ENCODE data around the gene PPIP5K2. TPM values are rescaled to one million over a fixed set of nuclear protein-coding genes. Genes with fewer than 3 reads are reported as not detected.

PPIP5K2 gene
- total RNA-seq, 1 donor from 2014 or later = 49.4 TPM

DNA sequence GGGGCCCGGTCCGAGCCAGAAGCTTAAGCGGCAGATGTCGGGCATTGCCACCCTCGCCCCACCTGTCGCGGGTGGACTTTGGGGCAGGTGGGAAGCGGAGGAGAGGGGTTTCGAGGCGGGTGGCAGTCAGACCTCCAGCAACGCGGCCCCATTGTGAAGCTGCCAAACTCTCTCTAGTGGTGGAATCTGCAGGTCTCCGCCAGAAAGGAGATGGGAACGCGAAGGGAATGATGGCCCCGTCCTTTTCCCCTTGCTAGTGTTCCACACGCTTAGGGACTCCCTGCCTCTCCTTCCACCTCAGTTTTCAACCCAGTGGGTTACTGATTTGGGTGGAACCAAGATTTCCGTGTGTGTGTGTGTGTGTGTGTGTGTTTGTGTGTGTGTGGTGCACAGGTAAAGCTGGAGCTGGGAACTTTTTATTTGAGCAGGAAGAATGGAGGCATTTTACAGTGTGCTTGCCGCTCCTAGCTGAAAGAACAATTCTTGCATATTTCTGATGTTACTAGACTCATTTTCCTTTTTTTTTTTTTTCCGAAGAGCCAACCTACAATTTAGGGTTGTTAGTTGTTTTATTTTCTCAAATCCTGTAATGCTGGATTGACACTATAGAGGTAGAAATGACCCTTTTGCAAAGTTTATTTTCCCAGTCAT is 139.7 kb downstream of the PPIP5K2 start:
- intact Hi-C loops (cut with DNase I) = loop anchor here (2.0 to 10.0 kb wide), 2 partner anchors 215 to 305 kb away; partner anchors contain the start of gene NUDT12
- ATAC-seq (no peak), DNase-seq (ENCODE audit: missing footprints) (no peak)

- intact Hi-C loops (cut with DNase I) = no loop called here
- ATAC-seq (no peak), DNase-seq (ENCODE audit: missing footprints) (no peak)
These were observed 140.8 kb downstream of the PPIP5K2 start for GRCh38 chr5:103260951-103261350.

Other genes starting within 250 kb of the PPIP5K2 start
- gene GIN1, start 163 bp upstream of the PPIP5K2 start, total RNA-seq = 17.1 TPM
- gene MACIR, start 138.5 kb downstream of the PPIP5K2 start, total RNA-seq = 4.3 TPM

All from Right ventricle myocardium inferior (tissue), 1 donor.